Measurements from ENCODE around the gene GABRG2.

GRCh38 chr5:162067655-162068411 is at the start of gene GABRG2:
- TF ChIP-seq POLR2A (IDR thresholded peaks at IDR 0.05; ENCODE audit: extremely low read depth, insufficient read length): no peak
- no peak for TF ChIP-seq CTCF (IDR thresholded peaks at IDR 0.05; ENCODE audit: low read depth, low read length)
- TF ChIP-seq MYC (IDR thresholded peaks at IDR 0.05; ENCODE audit: low read depth, low read length): no peak
